HEK293 (cell line): ENCODE measurements around the gene TPM2.

Experiments used
- ATF2 ChIP-seq: fragments of 450-650 bp; formaldehyde crosslinking; IDR thresholded peaks from 2 replicates; pipeline ENCODE4 v1.5.1; 2016; ENCODE audit warnings: missing biosample characterization, missing genetic modification characterization, low read depth
- CTCF ChIP-seq: fragments of 450-650 bp; formaldehyde crosslinking; IDR thresholded peaks from 2 replicates; pipeline ENCODE4 v1.5.1; 2016; ENCODE audit warnings: missing biosample characterization, missing genetic modification characterization
- KLF16 ChIP-seq: fragments of 450-650 bp; formaldehyde crosslinking; IDR thresholded peaks from 2 replicates; pipeline ENCODE4 v1.5.1; 2017; ENCODE audit warnings: missing biosample characterization, missing genetic modification characterization
- KLF17 ChIP-seq: fragments of 450-650 bp; formaldehyde crosslinking; IDR thresholded peaks from 2 replicates; pipeline ENCODE4 v1.5.1; 2016; ENCODE audit warnings: missing biosample characterization, missing genetic modification characterization
- REST ChIP-seq: fragments of 450-650 bp; formaldehyde crosslinking; IDR thresholded peaks from 2 replicates; pipeline ENCODE4 v1.5.1; 2016; ENCODE audit warnings: missing biosample characterization, missing genetic modification characterization
- WT1 ChIP-seq: fragments of 450-650 bp; formaldehyde crosslinking; IDR thresholded peaks from 2 replicates; pipeline ENCODE4 v1.5.1; 2016; ENCODE audit warnings: missing biosample characterization, missing genetic modification characterization
- ZBTB20 ChIP-seq: fragments of 450-650 bp; formaldehyde crosslinking; IDR thresholded peaks from 2 replicates; pipeline ENCODE4 v1.5.1; 2016; ENCODE audit warnings: missing biosample characterization, missing genetic modification characterization
- ZBTB26 ChIP-seq: fragments of 450-650 bp; formaldehyde crosslinking; optimal IDR thresholded peaks from 2 replicates; pipeline ENCODE3; 2016; ENCODE audit warnings: missing biosample characterization, mild to moderate bottlenecking, missing genetic modification characterization
- ZBTB7A ChIP-seq: fragments of 450-650 bp; formaldehyde crosslinking; IDR thresholded peaks from 2 replicates; pipeline ENCODE4 v1.5.1; 2016; ENCODE audit warnings: low read depth, missing biosample characterization, missing genetic modification characterization
- ZNF280D ChIP-seq: fragments of 450-650 bp; formaldehyde crosslinking; IDR thresholded peaks from 2 replicates; pipeline ENCODE4 v1.5.1; 2016; ENCODE audit warnings: missing biosample characterization, missing genetic modification characterization
- ZNF416 ChIP-seq: fragments of 450-650 bp; formaldehyde crosslinking; IDR thresholded peaks from 2 replicates; pipeline ENCODE4 v1.5.1; 2016; ENCODE audit warnings: missing biosample characterization, missing genetic modification characterization
- ZNF600 ChIP-seq: fragments of 450-650 bp; formaldehyde crosslinking; IDR thresholded peaks from 2 replicates; pipeline ENCODE4 v1.5.1; 2016; ENCODE audit warnings: missing biosample characterization, missing genetic modification characterization
- ZNF768 ChIP-seq: fragments of 450-650 bp; formaldehyde crosslinking; IDR thresholded peaks from 2 replicates; pipeline ENCODE4 v1.5.1; 2018; ENCODE audit warnings: missing biosample characterization, mild to moderate bottlenecking, missing genetic modification characterization

- TF ChIP-seq ZBTB20 (tag by site-specific recombination) (no peak), KLF16 (tag by site-specific recombination) (no peak), CTCF (tag by site-specific recombination) (no peak), REST (tag by site-specific recombination) (no peak), ZNF600 (tag by site-specific recombination) (no peak), WT1 (tag by site-specific recombination) (no peak), KLF17 (no peak), ATF2 (tag by site-specific recombination) (no peak), ZNF280D (tag by site-specific recombination) (no peak), ZNF416 (tag by site-specific recombination) (no peak), ZBTB26 (no peak), ZNF768 (tag by site-specific recombination) (no peak), ZBTB7A (tag by site-specific recombination) (no peak)
Observed at GRCh38 chr9:35674025-35674361, 15.7 kb downstream of the TPM2 start.
